GM12801 (cell line): ENCODE results near the gene NSD2.

Source experiments
- TF ChIP-seq, protein P1 (sequence below): IDR thresholded peaks from one replicate; pipeline ENCODE4 v1.5.1; 2011; ENCODE audit warnings: control low read depth; ENCODE audit not compliant: insufficient read length; ENCODE audit errors: extremely low read depth

The NSD2 gene

DNA sequence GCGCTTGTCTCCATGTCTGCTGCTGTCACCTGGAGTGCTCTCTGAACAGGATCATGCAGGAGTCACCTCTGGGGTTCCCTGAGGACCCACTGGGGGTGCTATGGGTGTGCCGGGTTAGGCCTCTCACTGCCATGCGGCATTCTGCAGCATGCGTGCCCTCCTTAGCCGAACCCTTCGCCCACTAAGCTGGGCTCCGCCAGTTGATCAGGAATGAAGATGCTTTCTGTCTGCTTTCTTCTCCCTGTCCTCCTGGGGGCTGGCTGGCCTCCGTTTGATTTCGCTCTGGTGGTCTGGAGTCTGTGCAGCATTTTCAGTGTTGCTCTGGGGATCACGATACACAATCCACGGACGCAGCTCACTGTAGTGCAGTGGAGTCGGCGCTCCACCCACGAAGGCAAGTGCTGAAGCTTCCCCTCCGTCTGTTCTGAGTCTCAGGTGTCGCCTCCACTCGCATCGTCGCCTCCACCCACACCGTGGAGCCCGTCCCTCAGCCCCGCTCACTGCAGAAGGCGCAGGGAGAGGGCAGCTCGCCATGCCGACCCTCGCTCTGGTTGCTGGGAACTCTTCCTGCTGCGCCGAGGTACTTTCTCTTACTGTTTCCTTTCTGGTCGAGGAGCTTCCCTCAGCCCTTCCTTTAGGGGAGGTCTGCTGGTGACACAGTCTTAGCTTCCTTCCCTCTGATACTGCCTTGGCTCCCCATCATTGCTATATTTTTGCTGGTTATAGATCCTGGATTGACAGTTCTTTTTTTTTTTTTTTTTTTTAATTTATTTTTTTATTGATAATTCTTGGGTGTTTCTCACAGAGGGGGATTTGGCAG is 44.5 kb upstream of the NSD2 start:
- TF ChIP-seq, protein P1, sequence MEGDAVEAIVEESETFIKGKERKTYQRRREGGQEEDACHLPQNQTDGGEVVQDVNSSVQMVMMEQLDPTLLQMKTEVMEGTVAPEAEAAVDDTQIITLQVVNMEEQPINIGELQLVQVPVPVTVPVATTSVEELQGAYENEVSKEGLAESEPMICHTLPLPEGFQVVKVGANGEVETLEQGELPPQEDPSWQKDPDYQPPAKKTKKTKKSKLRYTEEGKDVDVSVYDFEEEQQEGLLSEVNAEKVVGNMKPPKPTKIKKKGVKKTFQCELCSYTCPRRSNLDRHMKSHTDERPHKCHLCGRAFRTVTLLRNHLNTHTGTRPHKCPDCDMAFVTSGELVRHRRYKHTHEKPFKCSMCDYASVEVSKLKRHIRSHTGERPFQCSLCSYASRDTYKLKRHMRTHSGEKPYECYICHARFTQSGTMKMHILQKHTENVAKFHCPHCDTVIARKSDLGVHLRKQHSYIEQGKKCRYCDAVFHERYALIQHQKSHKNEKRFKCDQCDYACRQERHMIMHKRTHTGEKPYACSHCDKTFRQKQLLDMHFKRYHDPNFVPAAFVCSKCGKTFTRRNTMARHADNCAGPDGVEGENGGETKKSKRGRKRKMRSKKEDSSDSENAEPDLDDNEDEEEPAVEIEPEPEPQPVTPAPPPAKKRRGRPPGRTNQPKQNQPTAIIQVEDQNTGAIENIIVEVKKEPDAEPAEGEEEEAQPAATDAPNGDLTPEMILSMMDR: no peak

GRCh38 chr4:1830234-1830633 is 41.0 kb upstream of the NSD2 start:
- TF ChIP-seq, protein P1: no peak

DNA sequence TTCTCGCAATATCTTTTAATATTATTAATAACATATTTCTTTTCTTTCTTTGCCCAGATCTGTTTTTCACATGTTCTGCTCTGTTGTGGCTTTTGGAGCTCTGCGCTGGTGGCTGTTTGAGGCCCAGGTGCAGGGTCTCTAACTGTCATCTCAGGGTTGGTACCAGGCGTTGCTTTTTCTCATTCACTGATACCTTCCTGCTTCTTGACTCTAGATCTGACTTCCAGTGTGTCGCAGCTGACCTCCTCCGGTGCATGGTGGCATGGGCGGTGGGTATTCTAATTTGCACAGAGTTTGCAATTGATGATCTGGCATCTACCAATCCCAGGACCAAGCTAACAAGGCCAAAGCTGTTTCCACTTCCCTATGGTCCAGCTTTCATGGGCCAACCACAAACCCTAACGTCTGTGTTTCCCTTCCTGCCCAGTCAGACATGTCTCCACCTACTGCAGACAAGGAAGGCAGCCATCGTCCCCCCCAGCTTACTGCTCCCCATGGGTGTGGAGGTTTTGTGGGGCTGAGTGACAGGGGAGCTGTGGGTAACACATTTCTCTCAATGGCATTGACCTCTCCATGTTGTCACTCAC is 40.5 kb upstream of the NSD2 start:
- TF ChIP-seq, protein P1: no peak

GRCh38 chr4:1831331-1831730 is 39.9 kb upstream of the NSD2 start:
- TF ChIP-seq, protein P1: no peak

GRCh38 chr4:1832690-1833089 is 38.5 kb upstream of the NSD2 start:
- TF ChIP-seq, protein P1: no peak

- TF ChIP-seq, protein P1: no peak
Observed at GRCh38 chr4:1833307-1834046, 37.7 kb upstream of the NSD2 start.

DNA sequence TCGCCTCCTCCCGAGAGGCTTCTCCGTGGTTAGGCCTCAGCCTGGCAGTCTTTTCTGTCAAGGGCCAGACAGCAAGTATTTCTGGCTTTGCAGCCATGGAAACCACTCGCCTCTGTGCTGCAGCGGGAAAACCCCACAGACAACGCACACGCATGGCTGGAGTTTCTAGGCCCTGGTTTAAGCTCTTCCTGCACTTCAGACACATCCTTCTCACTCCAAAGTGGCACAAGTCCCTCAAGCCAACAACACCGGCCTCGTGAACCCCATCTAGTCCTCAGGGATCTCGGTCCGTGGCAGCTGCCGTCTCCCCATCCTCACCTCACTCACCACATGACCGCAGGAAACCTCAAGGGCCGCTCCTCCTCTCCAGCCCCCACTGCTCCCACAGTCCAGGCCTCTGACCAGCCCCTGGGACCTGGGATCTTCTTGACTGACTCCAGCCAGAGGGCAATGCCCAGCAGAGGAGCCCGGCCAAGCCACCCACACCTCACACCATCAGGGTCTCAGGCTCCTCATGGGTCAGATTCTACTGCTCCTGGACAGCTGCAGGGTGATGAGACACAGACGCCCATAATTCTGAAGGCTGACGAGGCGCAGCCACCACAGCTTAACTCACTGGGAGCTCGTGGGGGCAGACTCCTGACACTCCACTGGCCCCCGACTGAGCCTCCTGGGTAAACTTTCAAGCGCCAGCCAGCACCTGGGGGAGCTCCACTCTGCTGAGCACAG is 37.0 kb upstream of the NSD2 start:
- TF ChIP-seq, protein P1: no peak
